Body of pancreas (tissue), 4 donors: Measurements from ENCODE around the gene LCN9. TPM values are rescaled to one million over a fixed set of nuclear protein-coding genes. Genes with fewer than 3 reads are reported as not detected.

Experiments
- ATAC-seq: fragments of 150-250 bp; one replicate; pipeline ENCODE4 v1.9.1; 2016
- DNase-seq, 4 donors: peaks; one replicate each; pipeline ENCODE4 v3.0.0-alpha.2; 2019
- H3K27ac ChIP-seq, 4 donors: fragments of 200-600 bp; sonication (generic); 1 replicate in 3 of 4; 2 replicates in 1 of 4; pipeline versions ENCODE4 v1.5.1 to v1.6.1; 2016 to 2019; ENCODE audit warnings: mild to moderate bottlenecking in 1 of 4, mixed read lengths in 1 of 4, moderate library complexity in 1 of 4
- H3K27me3 ChIP-seq, 2 donors: fragments of 200-600 bp; sonication (generic); one replicate each; pipeline ENCODE4 v1.6.0; 2016; ENCODE audit warnings: mild to moderate bottlenecking in 1 of 2
- H3K36me3 ChIP-seq, 2 donors: fragments of 200-600 bp; sonication (generic); replicated peaks in 1 of 2; 2 replicates each; pipeline ENCODE4 v1.5.1; 2016; ENCODE audit warnings: low read depth in 2 of 2; ENCODE audit not compliant: insufficient read depth in 1 of 2
- H3K4me1 ChIP-seq: fragments of 200-600 bp; sonication (generic); one replicate; pipeline ENCODE4 v1.6.0; 2016
- H3K4me3 ChIP-seq, 2 donors: fragments of 200-600 bp; sonication (generic); 1 replicate in 1 of 2; 2 replicates in 1 of 2; pipeline ENCODE4 v1.5.1; 2016 to 2019
- H3K9me3 ChIP-seq, 3 donors: fragments of 200-600 bp; sonication (generic); 1 replicate in 2 of 3; 2 replicates in 1 of 3; pipeline ENCODE4 v1.5.1; 2016
- POLR2A ChIP-seq, 3 donors: fragments of 450-650 bp; IDR thresholded peaks; one replicate each; pipeline ENCODE4 v1.6.1; 2016; ENCODE audit warnings: antibody characterized with exemption in 3 of 3, mild to moderate bottlenecking in 2 of 3
- WGBS, 2 donors: methylation state at CpG; one replicate each; pipeline ENCODE4 v1.1.5; 2017; 5-methylcytosine and 5-hydroxymethylcytosine counted together
- intact Hi-C: fragments of 100-400 bp; cut with DNase I; formaldehyde crosslinking; loops from one replicate; pipeline ENCODE4 v1.15.1; 2023
- total RNA-seq, 2 donors: library from RNA; depleted of rRNA; stranded (reverse); fragments of >200 nt; gene quantifications; one replicate each; pipeline ENCODE4 v1.1.0, GENCODE V29; 2016
- TF ChIP-seq, protein P1 (sequence below), 7 experiments: fragments of 450-650 bp in 4 of 7; fragments of 200-600 bp in 3 of 7; sonication (generic) in 3 of 7; IDR thresholded peaks; one replicate each; pipeline ENCODE4 v1.5.1; 2016 to 2019; ENCODE audit warnings: antibody characterized with exemption in 7 of 7

LCN9 gene
- total RNA-seq, 2 donors from 2014 or later: not detected

DNA sequence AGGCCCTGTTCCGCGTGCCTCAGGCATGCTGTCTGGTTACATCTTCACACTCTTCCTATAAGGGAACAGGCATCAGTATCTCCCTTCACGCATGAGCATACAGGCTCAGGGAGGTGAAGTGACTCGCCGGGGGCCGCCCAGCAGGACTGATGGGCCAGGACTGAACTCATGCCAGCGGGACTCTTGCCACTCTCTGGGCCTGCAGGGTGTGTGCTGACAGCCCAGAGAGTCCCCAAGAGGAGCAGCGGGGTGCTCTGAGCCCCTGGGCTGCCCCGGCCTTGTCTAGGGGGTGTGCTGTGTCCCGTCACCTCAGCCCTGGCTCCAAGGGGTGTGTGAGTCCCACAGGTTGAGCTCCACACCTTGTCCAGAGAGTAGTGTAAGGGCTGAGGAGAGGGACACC lies 48.8 kb downstream of the LCN9 start:
- no peak overlapping the region for H3K27ac ChIP-seq
- ATAC-seq (no peak), DNase-seq (no peak)
- no peaks in the 10 kb centered on the region for H3K9me3 ChIP-seq
- 74 to 76% methylated on average over 8 of the region's 10 CpGs for WGBS, 2 donors
- no peaks in the 10 kb centered on the region for H3K4me1 ChIP-seq
- intact Hi-C loops: no loop called here
- TF ChIP-seq, protein P1, sequence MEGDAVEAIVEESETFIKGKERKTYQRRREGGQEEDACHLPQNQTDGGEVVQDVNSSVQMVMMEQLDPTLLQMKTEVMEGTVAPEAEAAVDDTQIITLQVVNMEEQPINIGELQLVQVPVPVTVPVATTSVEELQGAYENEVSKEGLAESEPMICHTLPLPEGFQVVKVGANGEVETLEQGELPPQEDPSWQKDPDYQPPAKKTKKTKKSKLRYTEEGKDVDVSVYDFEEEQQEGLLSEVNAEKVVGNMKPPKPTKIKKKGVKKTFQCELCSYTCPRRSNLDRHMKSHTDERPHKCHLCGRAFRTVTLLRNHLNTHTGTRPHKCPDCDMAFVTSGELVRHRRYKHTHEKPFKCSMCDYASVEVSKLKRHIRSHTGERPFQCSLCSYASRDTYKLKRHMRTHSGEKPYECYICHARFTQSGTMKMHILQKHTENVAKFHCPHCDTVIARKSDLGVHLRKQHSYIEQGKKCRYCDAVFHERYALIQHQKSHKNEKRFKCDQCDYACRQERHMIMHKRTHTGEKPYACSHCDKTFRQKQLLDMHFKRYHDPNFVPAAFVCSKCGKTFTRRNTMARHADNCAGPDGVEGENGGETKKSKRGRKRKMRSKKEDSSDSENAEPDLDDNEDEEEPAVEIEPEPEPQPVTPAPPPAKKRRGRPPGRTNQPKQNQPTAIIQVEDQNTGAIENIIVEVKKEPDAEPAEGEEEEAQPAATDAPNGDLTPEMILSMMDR (IDR thresholded peaks at IDR 0.05): no peak
- TF ChIP-seq POLR2A (IDR thresholded peaks at IDR 0.05): no peak
- H3K27me3 ChIP-seq: no peaks in the 10 kb centered on the region
- no peaks in the 10 kb centered on the region for H3K36me3 ChIP-seq
- H3K4me3 ChIP-seq: no peak overlapping the region

DNA sequence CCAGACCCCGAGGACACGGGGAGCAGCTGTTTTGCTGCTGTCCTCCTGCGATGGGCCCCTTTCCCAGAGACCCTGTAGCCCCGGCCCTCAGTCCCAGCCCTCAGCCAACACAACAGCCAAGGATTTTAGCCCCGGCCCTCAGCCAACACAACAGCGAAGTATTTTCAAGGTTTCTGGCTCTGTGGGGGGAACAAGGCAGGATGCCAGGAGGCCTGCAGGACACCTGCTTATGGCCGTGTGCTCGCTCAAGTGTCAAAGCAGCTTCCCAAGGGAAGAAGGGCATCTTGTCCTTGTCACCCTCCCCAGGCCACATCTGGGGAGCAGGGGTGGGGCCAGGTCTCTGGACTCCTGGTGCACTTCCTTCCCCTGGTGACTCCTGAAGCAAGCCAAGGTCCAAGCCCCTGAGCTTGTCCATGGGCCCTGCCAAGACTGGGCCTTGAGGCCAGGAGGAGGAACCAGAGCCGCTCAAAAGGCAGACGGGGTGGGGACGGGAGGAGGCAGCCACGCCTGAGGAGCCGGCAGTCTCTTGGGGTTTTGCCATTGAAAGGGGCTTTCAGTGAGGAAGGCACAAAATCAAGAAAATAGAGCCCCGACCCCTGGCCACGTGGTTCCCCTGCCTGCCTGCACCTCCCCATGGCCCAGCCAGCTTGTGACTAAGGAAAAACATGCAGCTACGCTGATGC lies 49.6 kb downstream of the LCN9 start:
- Histone ChIP-seq H3K36me3 (no peaks in the 10 kb centered on the region), H3K4me3 (no peak overlapping the region), H3K4me1 (no peaks in the 10 kb centered on the region), H3K27ac (no peak overlapping the region), H3K27me3 (no peaks in the 10 kb centered on the region), H3K9me3 (no peaks in the 10 kb centered on the region)
- no peak for ATAC-seq
- 51 to 79% methylated on average over 12 to 15 of the region's 16 CpGs for WGBS, 2 donors
- TF ChIP-seq POLR2A (IDR thresholded peaks at IDR 0.05): no peak
- TF ChIP-seq, protein P1 (IDR thresholded peaks at IDR 0.05): no peak
- no peak for DNase-seq
- intact Hi-C loops: no loop called here

- TF ChIP-seq, protein P1 (IDR thresholded peaks at IDR 0.05): no peak
- TF ChIP-seq POLR2A (IDR thresholded peaks at IDR 0.05): no peak
- Histone ChIP-seq H3K27me3 (no peaks in the 10 kb centered on the region), H3K27ac (no peak overlapping the region), H3K9me3 (no peaks in the 10 kb centered on the region), H3K36me3 (no peaks in the 10 kb centered on the region), H3K4me1 (no peaks in the 10 kb centered on the region), H3K4me3 (no peak overlapping the region)
- ATAC-seq (no peak), DNase-seq (no peak)
- intact Hi-C loops: no loop called here
- 0 to 5% methylated on average over 2 to 53 of the region's 103 CpGs for WGBS, 2 donors
Observed at GRCh38 chr9:135714242-135715055, 51.3 kb downstream of the LCN9 start.

DNA sequence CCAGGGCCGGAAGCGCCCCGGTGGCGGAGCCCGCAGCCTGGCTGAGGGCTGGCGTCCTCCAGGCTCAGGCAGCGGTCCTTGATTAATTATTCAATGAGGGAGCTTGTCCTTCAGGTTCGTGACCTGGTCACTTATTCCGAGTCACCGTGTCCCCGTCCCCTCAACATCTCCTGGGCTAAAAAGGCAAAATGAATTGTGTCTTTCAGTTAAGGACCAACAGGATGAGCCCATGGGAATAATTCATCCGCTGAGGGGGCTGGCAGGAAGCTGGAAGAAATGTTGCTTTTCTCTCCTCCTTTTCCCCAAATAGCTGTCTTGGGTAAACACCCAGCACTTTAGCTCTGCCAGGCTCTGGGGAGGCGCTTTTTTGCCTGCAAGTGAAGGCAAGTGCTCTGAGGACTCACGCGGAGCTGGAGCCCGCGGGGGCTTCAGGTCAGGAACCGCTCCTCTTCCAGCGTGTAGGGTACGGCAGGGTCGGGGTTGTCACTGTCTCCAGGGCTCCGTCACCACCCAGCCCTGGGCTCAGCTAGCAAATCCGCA lies 52.0 kb downstream of the LCN9 start:
- intact Hi-C loops: no loop called here
- 21 to 24% methylated on average over 23 of the region's 23 CpGs for WGBS, 2 donors
- no peak overlapping the region for H3K27ac ChIP-seq
- DNase-seq (no peak), ATAC-seq (no peak)
- no peak overlapping the region for H3K4me3 ChIP-seq
- no peaks in the 10 kb centered on the region for H3K27me3 ChIP-seq
- TF ChIP-seq, protein P1 (IDR thresholded peaks at IDR 0.05): no peak
- TF ChIP-seq POLR2A (IDR thresholded peaks at IDR 0.05): no peak
- H3K9me3 ChIP-seq: no peaks in the 10 kb centered on the region
- H3K36me3 ChIP-seq: no peaks in the 10 kb centered on the region
- no peaks in the 10 kb centered on the region for H3K4me1 ChIP-seq
